GM10248 (cell line): ENCODE data around the gene AIFM3.
"Not testable (repeated sequence)": the region's sequence is repeated elsewhere in the genome, so short reads cannot be mapped to it uniquely, and the experiment has no call there.

Experiments used
- CTCF ChIA-PET: fragments of 300-600 bp; sonication (Branson Sonifier 250); formaldehyde crosslinking; extraction: SDS; loops from one replicate; lab custom pipeline; 2021; ENCODE audit warnings: antibody characterized with exemption; lab: Yijun Ruan, JAX
- POLR2A ChIA-PET: fragments of 350-650 bp; sonication (Branson Sonifier 250); formaldehyde crosslinking; extraction: SDS; loops from one replicate; lab custom pipeline; 2020; ENCODE audit warnings: antibody characterized with exemption; lab: Yijun Ruan, JAX
- DNase-seq: peaks from one replicate; pipeline ENCODE4 v3.0.0; 2012; ENCODE audit errors: extremely low spot score
- CTCF ChIP-seq: IDR thresholded peaks from 2 replicates; pipeline ENCODE4 v1.5.1; 2012; ENCODE audit warnings: mild to moderate bottlenecking, low read depth; ENCODE audit errors: extremely low read depth, missing control alignments, control extremely low read depth

AIFM3 gene

DNA sequence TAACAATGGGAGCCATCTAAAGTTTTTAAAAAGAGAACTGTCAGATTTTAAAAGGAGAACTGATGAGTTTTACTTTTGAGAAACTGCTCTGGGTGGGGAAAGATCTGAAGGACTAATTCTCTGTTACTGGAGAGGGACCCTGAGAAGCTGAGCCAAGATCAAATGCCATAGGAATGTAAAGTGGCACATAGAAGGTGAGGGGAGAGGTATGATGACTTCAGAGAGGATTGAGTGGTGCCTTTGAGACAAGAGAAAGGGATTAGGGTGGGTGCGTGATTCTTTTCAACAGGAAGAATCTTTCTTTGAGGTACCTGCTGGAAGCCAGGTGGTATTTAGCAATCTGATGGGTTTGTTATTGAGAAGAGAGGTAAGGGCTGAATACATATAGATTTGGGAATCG is 40.8 kb upstream of the AIFM3 start:
- no peak for TF ChIP-seq CTCF
- ChIA-PET POLR2A (interaction anchor here (0.6 kb wide), 1 partner anchor 142 kb away, joined by 5 read pairs; no protein-coding TSS in a partner anchor), CTCF (interaction anchor here (0.7 to 2.5 kb wide), 7 partner anchors 8 to 95 kb away, joined by 3 to 20 read pairs (median 3); partner anchors contain the start of gene CRKL)

GRCh38 chr22:20927940-20928572 is 39.0 kb upstream of the AIFM3 start:
- CTCF ChIA-PET: interaction anchor here (0.9 to 1.6 kb wide), 3 partner anchors 11 to 39 kb away, joined by 3 to 5 read pairs (median 3); partner anchors contain the start of gene CRKL
- DNase-seq: no peak
- TF ChIP-seq CTCF: no peak
- POLR2A ChIA-PET: interaction anchor here (0.7 kb wide), 1 partner anchor 54 kb away, joined by 13 read pairs; the partner anchor contains the start of gene LZTR1

More for the DNA sequence above, 40.8 kb upstream of the AIFM3 start:
- no peak for DNase-seq

DNA sequence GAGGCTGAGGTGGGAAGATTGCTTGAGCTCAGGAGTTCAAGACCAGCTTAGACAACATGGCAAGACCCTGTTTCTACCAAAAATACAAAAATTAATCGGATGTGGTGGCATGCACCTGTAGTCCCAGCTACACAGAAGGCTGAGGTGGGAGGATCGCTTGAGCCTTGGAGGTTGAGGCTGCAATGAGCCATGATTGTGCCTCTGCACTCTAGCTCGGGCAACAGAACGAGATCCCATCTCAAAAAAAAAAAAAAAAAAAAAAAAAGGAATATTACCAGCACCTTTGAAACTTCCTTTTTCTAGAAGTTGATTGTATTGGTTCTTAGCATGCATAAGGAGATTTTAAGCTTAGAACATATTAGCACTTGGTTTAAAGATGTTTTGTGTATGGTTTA is 38.5 kb upstream of the AIFM3 start:
- DNase-seq: no peak
- TF ChIP-seq CTCF: no peak
- POLR2A ChIA-PET: interaction anchor here (0.7 kb wide), 1 partner anchor 54 kb away, joined by 13 read pairs; the partner anchor contains the start of gene LZTR1
- CTCF ChIA-PET: interaction anchor here (0.9 to 1.6 kb wide), 3 partner anchors 11 to 39 kb away, joined by 3 to 5 read pairs (median 3); partner anchors contain the start of gene CRKL

- POLR2A ChIA-PET: no interaction called here
- CTCF ChIA-PET: no interaction called here
- no peak for DNase-seq
- TF ChIP-seq CTCF: no peak
These were observed 37.1 kb upstream of the AIFM3 start for GRCh38 chr22:20930004-20930403.

GRCh38 chr22:20930435-20930834 is 36.6 kb upstream of the AIFM3 start:
- DNase-seq, CTCF ChIA-PET: not testable (repeated sequence)
- POLR2A ChIA-PET: interaction anchor here (0.6 kb wide), 1 partner anchor 54 kb away, joined by 13 read pairs; no protein-coding TSS in a partner anchor

- CTCF ChIA-PET: interaction anchor here (1.1 to 2.1 kb wide), 4 partner anchors 9 to 45 kb away, joined by 3 to 7 read pairs (median 5); partner anchors contain the start of gene CRKL
- POLR2A ChIA-PET: interaction anchor here (0.6 to 1.0 kb wide), 2 partner anchors 19 to 54 kb away, joined by 7 to 13 read pairs; no protein-coding TSS in a partner anchor
- TF ChIP-seq CTCF: no peak
- no peak for DNase-seq
These were observed 35.9 kb upstream of the AIFM3 start for GRCh38 chr22:20931126-20931654.

DNA sequence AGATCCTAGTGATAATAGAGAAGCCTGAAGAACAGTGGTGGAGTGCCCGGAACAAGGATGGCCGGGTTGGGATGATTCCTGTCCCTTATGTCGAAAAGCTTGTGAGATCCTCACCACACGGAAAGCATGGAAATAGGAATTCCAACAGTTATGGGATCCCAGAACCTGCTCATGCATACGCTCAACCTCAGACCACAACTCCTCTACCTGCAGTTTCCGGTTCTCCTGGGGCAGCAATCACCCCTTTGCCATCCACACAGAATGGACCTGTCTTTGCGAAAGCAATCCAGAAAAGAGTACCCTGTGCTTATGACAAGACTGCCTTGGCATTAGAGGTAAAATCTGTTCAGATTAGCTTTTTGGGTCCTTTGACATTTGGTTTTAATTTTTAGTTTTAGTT is 33.1 kb upstream of the AIFM3 start:
- TF ChIP-seq CTCF: no peak
- CTCF ChIA-PET: interaction anchor here (0.9 to 1.5 kb wide), 3 partner anchors 9 to 17 kb away, joined by 3 to 6 read pairs (median 5); partner anchors contain the start of gene CRKL
- POLR2A ChIA-PET: interaction anchor here (0.6 kb wide), 1 partner anchor 800 kb away, joined by 3 read pairs; no protein-coding TSS in a partner anchor
- DNase-seq: no peak

- POLR2A ChIA-PET, DNase-seq: not testable (repeated sequence)
- CTCF ChIA-PET: interaction anchor here (1.4 to 1.5 kb wide), 3 partner anchors 12 to 22 kb away, joined by 5 to 6 read pairs (median 5); partner anchors contain the start of gene CRKL
These were observed 32.0 kb upstream of the AIFM3 start for GRCh38 chr22:20935049-20935448.

DNA sequence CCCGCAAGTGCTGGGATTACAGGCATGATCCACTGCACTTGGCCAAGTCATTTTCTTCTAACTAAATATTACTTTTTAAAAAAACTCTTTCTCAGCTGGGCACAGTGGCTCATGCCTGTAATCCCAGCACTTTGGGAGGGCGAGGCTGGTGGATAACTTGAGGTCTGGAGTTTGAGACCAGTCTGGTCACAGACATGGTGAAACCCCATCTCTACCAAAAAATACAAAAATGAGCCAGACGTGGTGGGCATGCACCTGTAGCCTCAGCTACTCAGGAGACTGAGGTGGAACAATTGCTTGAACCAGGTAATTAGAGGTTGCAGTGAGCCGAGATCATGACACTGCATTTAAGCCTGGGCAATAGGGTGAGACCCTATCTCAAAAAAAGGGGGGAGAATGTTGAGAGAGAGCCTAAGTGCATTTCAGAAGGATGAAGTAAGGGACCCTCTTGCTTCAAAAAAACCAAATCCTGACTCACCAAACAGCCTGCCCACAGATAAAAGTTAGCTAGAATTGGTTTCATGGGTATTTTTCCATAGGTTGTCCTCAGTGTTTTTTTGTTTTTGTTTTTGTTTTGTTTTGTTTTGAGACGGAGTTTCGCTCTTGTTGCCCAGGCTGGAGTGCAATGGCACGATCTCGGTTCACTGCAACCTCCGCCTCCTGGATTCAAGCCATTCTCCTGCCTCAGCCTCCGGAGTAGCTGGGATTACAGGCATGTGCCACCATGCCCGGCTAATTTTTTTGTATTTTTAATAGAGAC is 31.1 kb upstream of the AIFM3 start:
- POLR2A ChIA-PET: not testable (repeated sequence)

More for the DNA sequence above, 31.1 kb upstream of the AIFM3 start:
- CTCF ChIA-PET: interaction anchor here (1.0 to 1.9 kb wide), 5 partner anchors 10 to 25 kb away, joined by 3 to 8 read pairs (median 3); no protein-coding TSS in a partner anchor
- DNase-seq: not testable (repeated sequence)
